Ovary (tissue), 9 donors: ENCODE results near the gene SLC7A9. TPM values are rescaled to one million over a fixed set of nuclear protein-coding genes. Genes with fewer than 3 reads are reported as not detected.
"Not testable (repeated sequence)": the region's sequence is repeated elsewhere in the genome, so short reads cannot be mapped to it uniquely, and the experiment has no call there.

ENCODE experiments used
- DNase-seq, 5 donors: peaks; one replicate each; pipeline ENCODE4 v3.0.0-alpha.2; 2019 to 2020
- H3K27ac ChIP-seq, 2 donors: fragments of 200-600 bp; one replicate each; pipeline versions ENCODE4 v1.5.1 to v1.8.0; 2019 to 2022
- H3K27me3 ChIP-seq: fragments of 200-600 bp; one replicate; pipeline ENCODE4 v1.8.0; 2022
- H3K36me3 ChIP-seq: fragments of 200-600 bp; sonication (generic); one replicate; pipeline ENCODE4 v1.5.1; 2019
- H3K4me1 ChIP-seq: one replicate; pipeline ENCODE4 v1.8.1; 2013; ENCODE audit warnings: mild to moderate bottlenecking, moderate library complexity; ENCODE audit not compliant: insufficient read depth
- H3K4me3 ChIP-seq: fragments of 200-600 bp; sonication (generic); one replicate; pipeline ENCODE4 v1.5.1; 2017
- H3K9me3 ChIP-seq, 2 donors: fragments of 200-600 bp in 1 of 2; sonication (generic) in 1 of 2; one replicate each; pipeline versions ENCODE4 v1.5.1 to v1.8.1; 2013 to 2019; ENCODE audit warnings: mild to moderate bottlenecking in 1 of 2, moderate library complexity in 1 of 2
- CTCF ChIP-seq, 3 donors: fragments of 450-650 bp in 2 of 3; fragments of 200-600 bp in 1 of 3; IDR thresholded peaks; one replicate each; pipeline versions ENCODE4 v1.5.1 to v1.8.0; 2016 to 2022; ENCODE audit warnings: antibody characterized with exemption in 3 of 3, mild to moderate bottlenecking in 1 of 3
- EP300 ChIP-seq: sonication (generic); formaldehyde crosslinking; IDR thresholded peaks from one replicate; pipeline ENCODE4 v1.6.1; 2017; ENCODE audit warnings: antibody characterized with exemption
- POLR2A ChIP-seq: fragments of 450-650 bp; IDR thresholded peaks from one replicate; pipeline ENCODE4 v1.6.1; 2017; ENCODE audit warnings: antibody characterized with exemption, mild to moderate bottlenecking, moderate library complexity
- WGBS, 3 donors: extraction: QIAGEN DNeasy Blood & Tissue Kit in 1 of 3; methylation state at CpG; one replicate each; pipeline versions ENCODE4 v1.1.5 to v1.1.7; 2013 to 2017; 5-methylcytosine and 5-hydroxymethylcytosine counted together
- intact Hi-C, 4 donors: fragments of 100-400 bp; cut with DNase I; formaldehyde crosslinking; loops; one replicate each; pipeline versions ENCODE4 v1.11.0 to v1.15.1; 2022 to 2023
- polyA plus RNA-seq, 2 donors: library from polyadenylated mRNA; stranded (reverse); fragments of 200-250 nt in 1 of 2; fragments of 350-450 nt in 1 of 2; fragmentation: Illumina TruSeq in 1 of 2; extraction: RNeasy Lipid Tissue Mini Kit (QIAGEN cat#74804) in 1 of 2; gene quantifications; one replicate each; pipeline ENCODE4 v1.2.3, GENCODE V29; 2013 to 2014
- total RNA-seq, 7 donors: library from RNA; depleted of rRNA in 2 of 7; stranded (reverse); fragments of >200 nt in 2 of 7; fragmentation: NEBNext Ultra II Directional in 3 of 7; extraction: Animal tissue kit (Norgen Biotek cat#: 25700) in 3 of 7; gene quantifications; one replicate each; pipeline versions ENCODE4 v1.1.0 to v1.2.4, GENCODE V29; 2016 to 2023
- donor health status: DM: no; HTN: no; CAD: no; lungs with moderate emphysema.
- donor health status: DM: no; HTN: no; CAD: no.
- donor health status: Bipolar disorder and iron deficiency.
- donor health status: DM: yes; HTN: yes; CAD: no.
- donor health status: DM: no; HTN: no; CAD: no.
- donor health status: DM: yes; HTN: yes; CAD: no.

SLC7A9 gene
- total and polyA plus RNA-seq, 9 donors = 0.23 to 0.95 (median 0.64) TPM

DNA sequence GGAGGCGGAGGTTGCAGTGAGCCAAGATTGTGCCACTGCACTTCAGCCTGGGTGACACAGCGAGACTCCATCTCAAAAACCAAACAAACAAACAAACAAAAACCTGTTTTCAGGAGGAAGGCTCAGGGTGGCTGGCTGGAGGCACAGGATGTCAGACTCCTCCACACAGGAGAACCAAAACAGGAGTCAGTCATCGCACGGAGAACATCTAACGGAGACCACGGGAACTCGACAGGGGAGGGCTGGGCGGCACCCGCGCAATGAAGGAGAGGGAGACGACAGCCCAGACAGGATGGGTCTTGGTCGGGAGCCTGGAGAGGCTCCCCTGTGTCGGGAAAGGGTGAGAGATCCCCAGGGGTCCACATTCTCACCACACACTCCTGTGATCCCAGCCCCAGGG lies 20.8 kb upstream of the SLC7A9 start:
- 94 to 98% (median 94%) methylated on average over 13 of the region's 13 CpGs for WGBS, 3 donors
- Histone ChIP-seq H3K36me3 (no peaks in the 10 kb centered on the region), H3K4me1 (no peaks in the 10 kb centered on the region), H3K4me3 (no peak overlapping the region), H3K27me3 (no peaks in the 10 kb centered on the region), H3K9me3 (peaks cover 3 to 19% of the 10 kb centered on the region in 2 donors), H3K27ac (no peak overlapping the region)
- TF ChIP-seq CTCF (IDR thresholded peaks at IDR 0.05) (no peak), EP300 (no peak), POLR2A (no peak)
- DNase-seq = no peak
- intact Hi-C loops = no loop called here

DNA sequence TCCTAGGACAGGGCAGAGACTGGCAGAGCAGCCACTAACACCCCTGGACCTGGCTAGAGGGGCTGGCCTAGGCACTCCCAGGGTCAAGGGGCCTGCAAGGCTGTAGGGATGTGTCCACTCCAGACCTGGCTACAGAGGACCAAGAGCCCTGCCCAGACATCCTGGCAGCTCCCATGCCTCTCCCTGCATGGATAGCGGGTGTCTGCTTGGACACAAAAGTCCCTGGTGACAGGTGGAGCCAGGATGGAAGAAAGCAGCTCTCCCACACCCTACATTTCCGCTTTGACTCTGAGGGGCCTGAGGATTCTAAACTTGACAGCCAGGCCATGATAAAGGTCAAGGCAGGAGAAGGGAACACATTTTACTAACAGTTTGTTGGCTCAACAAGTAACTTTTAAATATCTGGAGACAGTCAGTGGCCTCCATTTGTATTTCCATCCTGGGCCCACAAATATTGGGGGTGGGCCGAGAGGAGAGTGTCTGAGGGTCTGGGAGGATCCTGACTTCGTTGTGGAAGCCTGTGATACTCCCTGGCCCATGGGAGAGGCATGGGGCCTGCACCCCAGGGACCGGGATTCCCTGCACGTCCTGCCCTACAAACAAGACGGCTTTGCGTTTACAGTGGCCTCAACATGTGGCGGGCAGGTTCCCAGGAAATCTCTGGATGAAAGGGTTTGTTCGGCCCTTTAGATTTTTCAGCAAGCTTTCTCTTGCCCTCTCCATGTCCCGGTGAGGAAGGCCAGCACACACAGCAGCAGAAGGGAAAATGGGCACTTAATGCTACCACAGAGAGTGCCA lies 19.8 kb upstream of the SLC7A9 start:
- Histone ChIP-seq H3K4me1 (no peaks in the 10 kb centered on the region), H3K27ac (no peak overlapping the region), H3K36me3 (no peaks in the 10 kb centered on the region), H3K27me3 (no peaks in the 10 kb centered on the region), H3K4me3 (no peak overlapping the region), H3K9me3 (peaks cover 3 to 19% of the 10 kb centered on the region in 2 donors)
- TF ChIP-seq POLR2A (no peak), CTCF (IDR thresholded peaks at IDR 0.05) (no peak), EP300 (no peak)
- no peak for DNase-seq
- WGBS, 3 donors = 91 to 96% (median 96%) methylated on average over 11 of the region's 11 CpGs
- intact Hi-C loops = no loop called here

- Histone ChIP-seq H3K4me1 (no peaks in the 10 kb centered on the region), H3K27ac (no peak overlapping the region), H3K9me3 (peaks cover 3 to 13% of the 10 kb centered on the region in 2 donors), H3K36me3 (no peaks in the 10 kb centered on the region), H3K4me3 (no peak overlapping the region), H3K27me3 (no peaks in the 10 kb centered on the region)
- whole genome bisulfite sequencing, 3 donors = 85 to 95% (median 87%) methylated on average over 4 of the region's 4 CpGs
- DNase-seq = no peak
- intact Hi-C loops = no loop called here
- TF ChIP-seq CTCF (IDR thresholded peaks at IDR 0.05) = no peak
- TF ChIP-seq POLR2A = no peak
- TF ChIP-seq EP300 = no peak
These were observed 18.1 kb upstream of the SLC7A9 start for GRCh38 chr19:32887572-32888215.

DNA sequence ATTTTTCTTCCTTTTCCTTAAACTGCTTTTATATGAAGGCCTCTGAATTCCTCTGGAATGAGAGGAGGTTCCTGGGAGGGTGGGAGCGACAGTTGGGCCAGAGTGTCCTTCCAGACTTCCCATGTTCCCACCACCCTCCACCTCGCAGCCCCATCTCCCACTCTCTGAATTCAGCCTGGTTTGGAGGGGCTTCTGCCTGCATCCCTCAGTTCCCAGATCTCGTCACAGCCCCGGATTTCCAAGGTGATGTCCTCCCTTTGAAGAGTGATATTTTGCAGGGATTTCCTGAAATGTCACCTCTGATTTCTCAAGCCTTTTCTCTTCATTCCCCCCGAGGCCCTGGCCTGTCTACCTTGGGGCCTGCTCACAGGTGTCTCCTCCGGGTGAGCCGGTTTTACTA lies 16.7 kb upstream of the SLC7A9 start:
- Histone ChIP-seq H3K4me1 (no peaks in the 10 kb centered on the region), H3K9me3 (peaks cover 0 to 7% of the 10 kb centered on the region in 2 donors), H3K36me3 (no peaks in the 10 kb centered on the region), H3K4me3 (no peak overlapping the region), H3K27me3 (no peaks in the 10 kb centered on the region), H3K27ac (no peak overlapping the region)
- intact Hi-C loops = no loop called here
- no peak for TF ChIP-seq POLR2A
- no peak for TF ChIP-seq CTCF (IDR thresholded peaks at IDR 0.05)
- TF ChIP-seq EP300 = no peak
- WGBS, 3 donors = 82 to 92% (median 90%) methylated on average over 7 of the region's 7 CpGs
- DNase-seq = no peak

- H3K4me3 ChIP-seq, H3K4me1 ChIP-seq, H3K27ac ChIP-seq, H3K27me3 ChIP-seq, DNase-seq, H3K9me3 ChIP-seq, H3K36me3 ChIP-seq, intact Hi-C loops: not testable (repeated sequence)
- 82 to 93% (median 93%) methylated on average over 5 of the region's 5 CpGs for WGBS, 3 donors
These were observed 15.7 kb upstream of the SLC7A9 start for GRCh38 chr19:32885255-32885654.
